NCI-H2029 treated with DMSO at 0.1 percent for 48 hours (cell line): ENCODE measurements around the gene CALN1.

Experiments used
- DNase-seq: peaks from one replicate; lab custom pipeline; 2025; lab: John Stamatoyannopoulos, UW

The CALN1 gene

GRCh38 chr7:72037516-72037915 is 374.6 kb downstream of the CALN1 start:
- DNase-seq: no peak

- no peak for DNase-seq
Measured at GRCh38 chr7:72035266-72035665, 376.9 kb downstream of the CALN1 start.

GRCh38 chr7:72032934-72033333 is 379.2 kb downstream of the CALN1 start:
- no peak for DNase-seq

- DNase-seq: no peak
Measured at GRCh38 chr7:72030994-72031667, 381.0 kb downstream of the CALN1 start.

- DNase-seq: no peak
Measured at GRCh38 chr7:72028267-72028666, 383.9 kb downstream of the CALN1 start.

GRCh38 chr7:72025381-72025960 is 386.7 kb downstream of the CALN1 start:
- no peak for DNase-seq

- DNase-seq: no peak
Measured at GRCh38 chr7:72023926-72024325, 388.2 kb downstream of the CALN1 start.

GRCh38 chr7:72021716-72022115 is 390.4 kb downstream of the CALN1 start:
- DNase-seq: no peak

GRCh38 chr7:72020311-72020710 is 391.8 kb downstream of the CALN1 start:
- no peak for DNase-seq

GRCh38 chr7:72019436-72019835 is 392.7 kb downstream of the CALN1 start:
- DNase-seq: no peak

- DNase-seq: no peak
Measured at GRCh38 chr7:72017756-72018155, 394.4 kb downstream of the CALN1 start.

GRCh38 chr7:72016574-72016973 is 395.6 kb downstream of the CALN1 start:
- DNase-seq: no peak

- no peak for DNase-seq
Measured at GRCh38 chr7:72015136-72015535, 397.0 kb downstream of the CALN1 start.

- no peak for DNase-seq
Measured at GRCh38 chr7:72007018-72007417, 405.1 kb downstream of the CALN1 start.

GRCh38 chr7:72003236-72003635 is 408.9 kb downstream of the CALN1 start:
- DNase-seq: no peak

GRCh38 chr7:71996141-71996540 is 416.0 kb downstream of the CALN1 start:
- no peak for DNase-seq

- peak; percentile 75 for DNase-seq
Measured at GRCh38 chr7:71995111-71995510, 417.0 kb downstream of the CALN1 start.

GRCh38 chr7:71991586-71991985 is 420.6 kb downstream of the CALN1 start:
- DNase-seq: no peak

GRCh38 chr7:71990138-71990462 is 422.0 kb downstream of the CALN1 start:
- DNase-seq: no peak

GRCh38 chr7:71988201-71988600 is 423.9 kb downstream of the CALN1 start:
- DNase-seq: no peak

GRCh38 chr7:71987200-71987767 is 424.9 kb downstream of the CALN1 start:
- no peak for DNase-seq

- no peak for DNase-seq
Measured at GRCh38 chr7:71984348-71984747, 427.8 kb downstream of the CALN1 start.

- DNase-seq: peak; percentile 32
Measured at GRCh38 chr7:71982851-71983250, 429.3 kb downstream of the CALN1 start.

- DNase-seq: no peak
Measured at GRCh38 chr7:71976645-71977044, 435.5 kb downstream of the CALN1 start.
